PC-3 (cell line): Measurements from ENCODE around the gene RHBDL2. TPM values are rescaled to one million over a fixed set of nuclear protein-coding genes. Genes with fewer than 3 reads are reported as not detected.

ENCODE experiments used
- ATAC-seq: fragments of 200-7000 bp; cut with Tn5 transposase; 2 replicates; pipeline ENCODE4 v1.9.1; 2020; ENCODE audit warnings: mild to moderate bottlenecking, moderate library complexity
- BruUV-seq: library from RNA; stranded (reverse); fragments of 400-500 nt; replicated peaks from 2 replicates; lab custom pipeline; 2021; lab: Mats Ljungman, UMichigan
- CTCF ChIA-PET: fragments of 300-600 bp; sonication (Branson Sonifier 250); formaldehyde crosslinking; loops from one replicate; lab custom pipeline; 2022; ENCODE audit warnings: antibody characterized with exemption; lab: Charles Lee
- POLR2A ChIA-PET: fragments of 300-600 bp; sonication (Branson Sonifier 250); formaldehyde crosslinking; loops from one replicate; lab custom pipeline; 2022; ENCODE audit warnings: antibody characterized with exemption; ENCODE audit not compliant: unreplicated experiment; lab: Charles Lee
- DNase-seq: peaks from one replicate; pipeline ENCODE4 v3.0.0-alpha.2; 2015
- H2AFZ ChIP-seq: fragments of 300-600 bp; sonication (generic); 2 replicates; pipeline ENCODE4 v1.6.0; 2016; ENCODE audit warnings: antibody characterized with exemption, low read length
- H3F3A ChIP-seq: fragments of 300-600 bp; sonication (generic); one replicate; pipeline ENCODE4 v1.6.0; 2017; ENCODE audit warnings: antibody characterized with exemption, low read length, control low read depth, mild to moderate bottlenecking; ENCODE audit not compliant: unreplicated experiment
- H3K27ac ChIP-seq: fragments of 300-600 bp; sonication (generic); 2 replicates; pipeline ENCODE4 v1.5.1; 2016; ENCODE audit warnings: mild to moderate bottlenecking, low read length
- H3K27me3 ChIP-seq: fragments of 300-600 bp; sonication (generic); 2 replicates; pipeline ENCODE4 v1.6.1; 2016; ENCODE audit warnings: low read length, mixed read lengths
- H3K36me3 ChIP-seq: fragments of 300-600 bp; sonication (generic); 2 replicates; pipeline ENCODE4 v1.6.1; 2016; ENCODE audit warnings: low read depth, mixed run types, low read length, mixed read lengths
- H3K4me1 ChIP-seq: fragments of 300-600 bp; sonication (generic); 2 replicates; pipeline ENCODE4 v1.5.1; 2016; ENCODE audit warnings: low read length; ENCODE audit not compliant: insufficient read depth
- H3K4me2 ChIP-seq: fragments of 300-600 bp; sonication (generic); 2 replicates; pipeline ENCODE4 v1.6.0; 2016; ENCODE audit warnings: low read length
- H3K4me3 ChIP-seq: fragments of 300-600 bp; sonication (generic); 2 replicates; pipeline ENCODE4 v1.5.1; 2016; ENCODE audit warnings: mild to moderate bottlenecking, low read length, mixed read lengths
- H3K79me2 ChIP-seq: fragments of 300-600 bp; sonication (generic); 2 replicates; pipeline ENCODE4 v1.6.1; 2017; ENCODE audit warnings: low read length, mixed read lengths
- H3K9ac ChIP-seq: fragments of 300-600 bp; sonication (generic); 2 replicates; pipeline ENCODE4 v1.6.0; 2016; ENCODE audit warnings: mild to moderate bottlenecking, low read length
- H3K9me2 ChIP-seq: fragments of 300-600 bp; sonication (generic); replicated peaks from 2 replicates; pipeline ENCODE4 v1.6.1; 2016; ENCODE audit warnings: mixed run types, low read length, mixed read lengths
- H3K9me3 ChIP-seq: fragments of 300-600 bp; sonication (generic); 2 replicates; pipeline ENCODE4 v1.6.1; 2016; ENCODE audit warnings: low read length, mixed read lengths
- H4K20me1 ChIP-seq: fragments of 300-600 bp; sonication (generic); 2 replicates; pipeline ENCODE4 v1.6.1; 2016; ENCODE audit warnings: low read length, mixed read lengths
- EZH2 ChIP-seq: fragments of 300-600 bp; sonication (generic); IDR thresholded peaks from one replicate; pipeline ENCODE4 v1.6.1; 2017; ENCODE audit warnings: antibody characterized with exemption, mild to moderate bottlenecking, low read length; ENCODE audit not compliant: unreplicated experiment
- EZH2phosphoT487 ChIP-seq: fragments of 300-600 bp; sonication (generic); IDR thresholded peaks from 2 replicates; pipeline ENCODE4 v1.6.1; 2018; ENCODE audit warnings: mild to moderate bottlenecking, antibody characterized with exemption, low read length, borderline replicate concordance
- intact Hi-C: fragments of 100-400 bp; cut with micrococcal nuclease; formaldehyde crosslinking; loops from 2 replicates; pipeline ENCODE4 v1.9.0; 2023
- total RNA-seq: library from RNA; depleted of rRNA; stranded (reverse); fragments of >200 nt; gene quantifications from 2 replicates; pipeline ENCODE4 v1.2.3, GENCODE V29; 2014
- TF ChIP-seq, protein P1 (sequence below): fragments of 300-600 bp; sonication (generic); conservative IDR thresholded peaks from 2 replicates; pipeline ENCODE4 v1.5.1; 2017; ENCODE audit warnings: antibody characterized with exemption, low read depth, mild to moderate bottlenecking, low read length

The RHBDL2 gene
- total RNA-seq, 1 experiment from 2014 or later, result 3.6 TPM

- DNase-seq, result no peak
- Histone ChIP-seq H3K4me1 (peaks cover 9% of the 10 kb centered on the region), H3K27me3 (no peaks in the 10 kb centered on the region), H3K4me3 (no peak overlapping the region), H3K9me3 (no peaks in the 10 kb centered on the region), H3K4me2 (no peak overlapping the region), H3K36me3 (no peaks in the 10 kb centered on the region), H3K9me2 (no peaks in the 10 kb centered on the region), H3K79me2 (no peaks in the 10 kb centered on the region), H3F3A (no peaks in the 10 kb centered on the region), H3K9ac (no peak overlapping the region), H2AFZ (no peak overlapping the region), H3K27ac (no peak overlapping the region), H4K20me1 (no peaks in the 10 kb centered on the region)
- intact Hi-C loops, result no loop called here
- TF ChIP-seq EZH2 (no peak), EZH2phosphoT487 (no peak)
- TF ChIP-seq, protein P1, sequence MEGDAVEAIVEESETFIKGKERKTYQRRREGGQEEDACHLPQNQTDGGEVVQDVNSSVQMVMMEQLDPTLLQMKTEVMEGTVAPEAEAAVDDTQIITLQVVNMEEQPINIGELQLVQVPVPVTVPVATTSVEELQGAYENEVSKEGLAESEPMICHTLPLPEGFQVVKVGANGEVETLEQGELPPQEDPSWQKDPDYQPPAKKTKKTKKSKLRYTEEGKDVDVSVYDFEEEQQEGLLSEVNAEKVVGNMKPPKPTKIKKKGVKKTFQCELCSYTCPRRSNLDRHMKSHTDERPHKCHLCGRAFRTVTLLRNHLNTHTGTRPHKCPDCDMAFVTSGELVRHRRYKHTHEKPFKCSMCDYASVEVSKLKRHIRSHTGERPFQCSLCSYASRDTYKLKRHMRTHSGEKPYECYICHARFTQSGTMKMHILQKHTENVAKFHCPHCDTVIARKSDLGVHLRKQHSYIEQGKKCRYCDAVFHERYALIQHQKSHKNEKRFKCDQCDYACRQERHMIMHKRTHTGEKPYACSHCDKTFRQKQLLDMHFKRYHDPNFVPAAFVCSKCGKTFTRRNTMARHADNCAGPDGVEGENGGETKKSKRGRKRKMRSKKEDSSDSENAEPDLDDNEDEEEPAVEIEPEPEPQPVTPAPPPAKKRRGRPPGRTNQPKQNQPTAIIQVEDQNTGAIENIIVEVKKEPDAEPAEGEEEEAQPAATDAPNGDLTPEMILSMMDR, result no peak
- BruUV-seq, result no TSS peak
- POLR2A ChIA-PET, result interaction anchor here (0.7 kb wide), 1 partner anchor 98 kb away, joined by 9 read pairs; no protein-coding TSS in a partner anchor
- CTCF ChIA-PET, result no interaction called here
- no peak for ATAC-seq
These were observed 52.0 kb downstream of the RHBDL2 start for GRCh38 chr1:38889589-38889988.

GRCh38 chr1:38888423-38889333 is 53.0 kb downstream of the RHBDL2 start:
- Histone ChIP-seq H3K9me3 (no peaks in the 10 kb centered on the region), H3F3A (no peaks in the 10 kb centered on the region), H3K79me2 (no peaks in the 10 kb centered on the region), H3K27me3 (no peaks in the 10 kb centered on the region), H3K27ac (no peak overlapping the region), H3K36me3 (no peaks in the 10 kb centered on the region), H3K4me1 (peaks cover 9% of the 10 kb centered on the region), H3K4me3 (no peak overlapping the region), H3K9ac (no peak overlapping the region), H3K4me2 (no peak overlapping the region), H2AFZ (no peak overlapping the region), H3K9me2 (no peaks in the 10 kb centered on the region), H4K20me1 (no peaks in the 10 kb centered on the region)
- TF ChIP-seq, protein P1, result no peak
- no peak for TF ChIP-seq EZH2phosphoT487
- TF ChIP-seq EZH2, result no peak
- ChIA-PET POLR2A (no interaction called here), CTCF (no interaction called here)
- no TSS peak for BruUV-seq
- ATAC-seq (no peak), DNase-seq (no peak)
- intact Hi-C loops, result no loop called here

GRCh38 chr1:38885092-38885491 is 56.5 kb downstream of the RHBDL2 start:
- intact Hi-C loops, result no loop called here
- TF ChIP-seq EZH2 (no peak), EZH2phosphoT487 (no peak)
- TF ChIP-seq, protein P1, result no peak

More at GRCh38 chr1:38885092-38885491, 56.5 kb downstream of the RHBDL2 start:
- Histone ChIP-seq H3K9ac (no peak overlapping the region), H3K27ac (no peak overlapping the region), H3K4me1 (peaks cover 9% of the 10 kb centered on the region), H3K9me3 (no peaks in the 10 kb centered on the region), H3K9me2 (no peaks in the 10 kb centered on the region), H4K20me1 (no peaks in the 10 kb centered on the region), H3K27me3 (no peaks in the 10 kb centered on the region), H2AFZ (no peak overlapping the region), H3F3A (no peaks in the 10 kb centered on the region), H3K4me3 (no peak overlapping the region), H3K79me2 (no peaks in the 10 kb centered on the region), H3K36me3 (no peaks in the 10 kb centered on the region), H3K4me2 (no peak overlapping the region; the same call in 1 of the 2 replicates)
- ATAC-seq (peak; percentile 62), DNase-seq (peak; percentile 56)
- BruUV-seq, result no TSS peak
- CTCF ChIA-PET, result no interaction called here
- POLR2A ChIA-PET, result no interaction called here
